ENCODE data around the gene LRRC4.

LRRC4 gene

DNA sequence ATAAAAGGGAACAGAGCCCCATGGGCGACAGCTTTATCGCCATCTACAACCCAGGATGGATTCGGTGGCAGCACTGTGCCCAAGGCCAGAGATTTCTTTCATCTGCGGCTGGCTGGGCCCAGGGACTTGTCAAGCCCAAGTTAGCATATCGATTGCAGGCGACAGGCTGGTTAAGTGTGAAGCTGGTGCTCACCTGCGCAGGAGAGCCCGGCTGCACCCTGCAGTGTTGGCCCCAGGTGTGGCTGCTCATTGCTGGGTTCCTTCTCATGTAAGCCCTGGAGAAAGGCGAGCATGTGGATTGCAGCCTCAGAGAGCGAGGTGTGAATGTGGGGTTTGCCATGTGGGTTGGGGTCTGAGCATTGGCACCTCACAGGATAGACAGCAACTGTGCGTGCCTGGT is 40.6 kb upstream of the LRRC4 start:
- TF ChIP-seq EZH2phosphoT487 (IDR thresholded peaks at IDR 0.05; ENCODE audit: low read length): no peak
- TF ChIP-seq CTCF (IDR thresholded peaks at IDR 0.05; ENCODE audit: low read length): no peak
- TF ChIP-seq EZH2 (optimal IDR thresholded peaks at IDR 0.05; ENCODE audit: low read depth, low read length): no peak
- Histone ChIP-seq H3K9me2 (replicated peaks; ENCODE audit: insufficient read depth, low read length) (no peaks in the 10 kb centered on the region), H3F3A (ENCODE audit: insufficient read depth, low read length) (no peaks in the 10 kb centered on the region), H3K9ac (ENCODE audit: low read length) (no peak overlapping the region), H3K4me1 (ENCODE audit: low read length) (no peaks in the 10 kb centered on the region), H3K36me3 (replicated peaks; ENCODE audit: insufficient read depth, low read length) (no peaks in the 10 kb centered on the region; the same call in 1 of the 2 replicates), H3K79me2 (ENCODE audit: low read length) (peaks cover 38% of the 10 kb centered on the region), H3K27ac (ENCODE audit: low read length) (no peak overlapping the region), H3K27me3 (replicated peaks; ENCODE audit: insufficient read depth, low read length) (no peaks in the 10 kb centered on the region), H3K4me3 (ENCODE audit: low read length) (no peak overlapping the region), H4K20me1 (ENCODE audit: insufficient read depth, low read length) (no peaks in the 10 kb centered on the region), H3K4me2 (ENCODE audit: low read depth, low read length) (no peak overlapping the region), H3K9me3 (replicated peaks; ENCODE audit: insufficient read depth, low read length) (no peaks in the 10 kb centered on the region), H2AFZ (ENCODE audit: low read length) (no peak overlapping the region)
- DNase-seq: no peak

- no peaks in the 10 kb centered on the region for H3K9me2 ChIP-seq (replicated peaks; ENCODE audit: insufficient read depth, low read length)
- no peak overlapping the region for H3K4me3 ChIP-seq (ENCODE audit: low read length)
- no peaks in the 10 kb centered on the region for H3K27me3 ChIP-seq (replicated peaks; ENCODE audit: insufficient read depth, low read length)
- H3K79me2 ChIP-seq (ENCODE audit: low read length): peaks cover 39% of the 10 kb centered on the region
- H3K27ac ChIP-seq (ENCODE audit: low read length): no peak overlapping the region
- no peak overlapping the region for H3K9ac ChIP-seq (ENCODE audit: low read length)
- H3K4me1 ChIP-seq (ENCODE audit: low read length): no peaks in the 10 kb centered on the region
- no peaks in the 10 kb centered on the region for H3K9me3 ChIP-seq (replicated peaks; ENCODE audit: insufficient read depth, low read length)
- TF ChIP-seq CTCF (IDR thresholded peaks at IDR 0.05; ENCODE audit: low read length): no peak
- TF ChIP-seq EZH2 (optimal IDR thresholded peaks at IDR 0.05; ENCODE audit: low read depth, low read length): no peak
- no peak for TF ChIP-seq EZH2phosphoT487 (IDR thresholded peaks at IDR 0.05; ENCODE audit: low read length)
- H4K20me1 ChIP-seq (ENCODE audit: insufficient read depth, low read length): no peaks in the 10 kb centered on the region
- H3K36me3 ChIP-seq (replicated peaks; ENCODE audit: insufficient read depth, low read length): no peaks in the 10 kb centered on the region; the same call in 1 of the 2 replicates
- no peak overlapping the region for H3K4me2 ChIP-seq (ENCODE audit: low read depth, low read length)
- H3F3A ChIP-seq (ENCODE audit: insufficient read depth, low read length): no peaks in the 10 kb centered on the region
- no peak for DNase-seq
- H2AFZ ChIP-seq (ENCODE audit: low read length): no peak overlapping the region
Observed at GRCh38 chr7:128071376-128071775, 40.1 kb upstream of the LRRC4 start.

DNA sequence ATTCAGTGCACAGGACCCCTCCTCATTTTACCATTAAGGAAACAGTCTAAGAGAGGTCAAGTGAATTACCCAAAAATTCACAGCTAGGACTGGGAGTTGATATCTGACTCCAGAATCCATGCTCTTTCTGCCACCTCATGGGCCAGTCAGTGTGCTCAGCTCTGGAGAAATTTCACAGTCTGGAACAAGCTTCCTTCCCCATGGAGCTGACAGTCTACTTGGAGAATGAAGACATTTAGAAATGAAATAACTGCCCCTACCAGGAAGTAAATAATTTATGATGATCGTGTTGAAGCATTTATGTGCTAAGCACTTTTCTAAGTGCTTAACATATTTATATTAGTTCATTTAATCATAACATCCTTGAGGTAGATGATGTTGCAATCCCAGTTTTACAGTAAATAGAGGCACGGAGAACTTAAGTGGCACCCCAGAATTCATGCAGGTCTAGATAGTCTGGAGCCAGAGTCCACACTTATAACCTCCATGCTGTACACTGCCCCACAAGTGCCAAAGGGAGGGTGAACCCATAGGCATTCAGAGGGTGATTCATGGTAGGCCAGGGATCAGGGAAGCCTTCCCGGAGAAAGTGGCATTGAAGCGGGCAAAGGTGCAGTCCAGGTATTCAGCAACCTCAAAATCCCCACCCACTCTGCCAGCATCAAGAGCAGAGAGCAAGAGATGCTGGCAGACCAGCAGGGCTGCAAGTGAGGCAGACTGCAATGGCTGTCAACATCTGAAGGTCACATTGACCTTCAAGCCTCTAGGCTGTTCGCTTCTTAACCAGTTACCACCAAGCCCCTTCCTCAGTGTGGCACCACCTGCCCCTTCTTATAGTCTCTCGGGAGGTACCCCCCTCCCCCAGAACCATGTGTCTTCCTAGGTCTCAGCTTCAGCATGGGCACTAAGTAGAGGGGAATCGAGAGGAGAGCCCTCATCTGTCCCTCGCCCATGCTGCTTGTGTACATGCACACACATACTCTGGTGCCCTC is 38.4 kb upstream of the LRRC4 start:
- no peaks in the 10 kb centered on the region for H3K27me3 ChIP-seq (replicated peaks; ENCODE audit: insufficient read depth, low read length)
- no peak overlapping the region for H3K9ac ChIP-seq (ENCODE audit: low read length)
- no peaks in the 10 kb centered on the region for H4K20me1 ChIP-seq (ENCODE audit: insufficient read depth, low read length)
- H3K9me2 ChIP-seq (replicated peaks; ENCODE audit: insufficient read depth, low read length): no peaks in the 10 kb centered on the region
- H2AFZ ChIP-seq (ENCODE audit: low read length): no peak overlapping the region
- H3K9me3 ChIP-seq (replicated peaks; ENCODE audit: insufficient read depth, low read length): no peaks in the 10 kb centered on the region
- H3F3A ChIP-seq (ENCODE audit: insufficient read depth, low read length): no peaks in the 10 kb centered on the region
- DNase-seq: no peak
- H3K4me2 ChIP-seq (ENCODE audit: low read depth, low read length): no peak overlapping the region
- TF ChIP-seq EZH2 (optimal IDR thresholded peaks at IDR 0.05; ENCODE audit: low read depth, low read length) (no peak), EZH2phosphoT487 (IDR thresholded peaks at IDR 0.05; ENCODE audit: low read length) (no peak), CTCF (IDR thresholded peaks at IDR 0.05; ENCODE audit: low read length) (no peak)
- peaks cover 44% of the 10 kb centered on the region for H3K79me2 ChIP-seq (ENCODE audit: low read length)
- no peaks in the 10 kb centered on the region for H3K36me3 ChIP-seq (replicated peaks; ENCODE audit: insufficient read depth, low read length)
- no peak overlapping the region for H3K27ac ChIP-seq (ENCODE audit: low read length)
- no peaks in the 10 kb centered on the region for H3K4me1 ChIP-seq (ENCODE audit: low read length)
- H3K4me3 ChIP-seq (ENCODE audit: low read length): no peak overlapping the region

Measured in MM.1S (cell line).